Measurements from ENCODE around the gene SRSF6.

SRSF6 gene

GRCh38 chr20:43456809-43457639, 672 bp upstream of the SRSF6 start:
- peak overlapping the region; percentile 90 for H3K27ac ChIP-seq (ENCODE audit: low read depth, low read length)
- H3F3A ChIP-seq (ENCODE audit: insufficient read depth) = peaks cover 19% of the 10 kb centered on the region; the same call in 1 of the 2 replicates
- H4K20me1 ChIP-seq (ENCODE audit: low read depth, low read length) = peaks cover 31% of the 10 kb centered on the region
- TF ChIP-seq EZH2phosphoT487 (conservative IDR thresholded peaks at IDR 0.05; ENCODE audit: low read length) (no peak), CTCF (IDR thresholded peaks at IDR 0.05; ENCODE audit: insufficient read depth, low read length, poor library complexity, severe bottlenecking) (no peak)
- H3K27me3 ChIP-seq (ENCODE audit: low read length) = no peaks in the 10 kb centered on the region
- H3K4me3 ChIP-seq (ENCODE audit: insufficient read depth, low read length, poor library complexity, severe bottlenecking) = peak overlapping the region; percentile 79
- H3K9ac ChIP-seq (ENCODE audit: low read length) = peak overlapping the region; percentile 100
- no peaks in the 10 kb centered on the region for H3K9me3 ChIP-seq (ENCODE audit: insufficient read depth, low read length)
- H3K36me3 ChIP-seq (ENCODE audit: low read length) = peaks cover 29% of the 10 kb centered on the region
- H3K9me2 ChIP-seq (replicated peaks; ENCODE audit: insufficient read depth, low read length) = no peaks in the 10 kb centered on the region
- H3K79me2 ChIP-seq (ENCODE audit: insufficient read depth, low read length) = peaks cover 33% of the 10 kb centered on the region
- H2AFZ ChIP-seq (ENCODE audit: low read depth, low read length, severe bottlenecking) = peak overlapping the region; percentile 91
- H3K4me2 ChIP-seq (ENCODE audit: low read depth, low read length, poor library complexity, severe bottlenecking) = peak overlapping the region; percentile 77

- Histone ChIP-seq H3K27ac (ENCODE audit: low read depth, low read length) (peak overlapping the region; percentile 90), H3K9me3 (ENCODE audit: insufficient read depth, low read length) (no peaks in the 10 kb centered on the region), H4K20me1 (ENCODE audit: low read depth, low read length) (peaks cover 46% of the 10 kb centered on the region), H3F3A (ENCODE audit: insufficient read depth) (peaks cover 34% of the 10 kb centered on the region), H3K27me3 (ENCODE audit: low read length) (no peaks in the 10 kb centered on the region), H3K36me3 (ENCODE audit: low read length) (peaks cover 44% of the 10 kb centered on the region), H3K79me2 (ENCODE audit: insufficient read depth, low read length) (peaks cover 37% of the 10 kb centered on the region), H2AFZ (ENCODE audit: low read depth, low read length, severe bottlenecking) (no peak overlapping the region), H3K9ac (ENCODE audit: low read length) (peak overlapping the region; percentile 100), H3K4me3 (ENCODE audit: insufficient read depth, low read length, poor library complexity, severe bottlenecking) (peak overlapping the region; percentile 79), H3K4me2 (ENCODE audit: low read depth, low read length, poor library complexity, severe bottlenecking) (peak overlapping the region; percentile 77), H3K9me2 (replicated peaks; ENCODE audit: insufficient read depth, low read length) (no peaks in the 10 kb centered on the region)
- TF ChIP-seq CTCF (IDR thresholded peaks at IDR 0.05; ENCODE audit: insufficient read depth, low read length, poor library complexity, severe bottlenecking) (no peak), EZH2phosphoT487 (conservative IDR thresholded peaks at IDR 0.05; ENCODE audit: low read length) (no peak)
Measured at GRCh38 chr20:43458422-43458924, 777 bp downstream of the SRSF6 start.

- Histone ChIP-seq H3K9me3 (ENCODE audit: insufficient read depth, low read length) (no peaks in the 10 kb centered on the region), H3K9ac (ENCODE audit: low read length) (peak overlapping the region; percentile 100), H2AFZ (ENCODE audit: low read depth, low read length, severe bottlenecking) (no peak overlapping the region), H3K4me3 (ENCODE audit: insufficient read depth, low read length, poor library complexity, severe bottlenecking) (peak overlapping the region; percentile 79), H3K4me2 (ENCODE audit: low read depth, low read length, poor library complexity, severe bottlenecking) (peak overlapping the region; percentile 77), H4K20me1 (ENCODE audit: low read depth, low read length) (peaks cover 54% of the 10 kb centered on the region), H3K27me3 (ENCODE audit: low read length) (no peaks in the 10 kb centered on the region), H3K27ac (ENCODE audit: low read depth, low read length) (0 out of 2 replicates have a peak overlapping the region, but pooled peaks have one; percentile 25), H3F3A (ENCODE audit: insufficient read depth) (peaks cover 40% of the 10 kb centered on the region), H3K79me2 (ENCODE audit: insufficient read depth, low read length) (peaks cover 41% of the 10 kb centered on the region), H3K36me3 (ENCODE audit: low read length) (peaks cover 52% of the 10 kb centered on the region), H3K9me2 (replicated peaks; ENCODE audit: insufficient read depth, low read length) (no peaks in the 10 kb centered on the region)
- TF ChIP-seq EZH2phosphoT487 (conservative IDR thresholded peaks at IDR 0.05; ENCODE audit: low read length) = no peak
Measured at GRCh38 chr20:43459022-43459942, 1.6 kb downstream of the SRSF6 start.
